ENCODE results near the gene ROBO3. TPM values are rescaled to one million over a fixed set of nuclear protein-coding genes. Genes with fewer than 3 reads are reported as not detected.

The ROBO3 gene
- total RNA-seq, 1 experiment from 2014 or later: 6.2 TPM

- Histone ChIP-seq H3K4me3 (ENCODE audit: low read depth, low read length) (no peak overlapping the region), H3K36me3 (ENCODE audit: control insufficient read depth, insufficient read depth, low read length) (no peaks in the 10 kb centered on the region), H3K9me3 (no peaks in the 10 kb centered on the region), H3K27me3 (replicated peaks; ENCODE audit: control insufficient read depth, insufficient read depth, low read length) (peaks cover 6% of the 10 kb centered on the region), H3K4me1 (no peaks in the 10 kb centered on the region)
- peak in 1 of 2 experiments; percentile 39 for DNase-seq
- POLR2A ChIA-PET: no interaction called here
- Mint-ChIP-seq H3K27ac (ENCODE audit: unreplicated experiment) (no peak overlapping the region), H3K4me1 (ENCODE audit: low read depth, unreplicated experiment) (no peaks in the 10 kb centered on the region), H3K36me3 (ENCODE audit: insufficient read depth, unreplicated experiment) (no peaks in the 10 kb centered on the region), H3K27me3 (ENCODE audit: insufficient read depth, unreplicated experiment) (peaks cover 13% of the 10 kb centered on the region), H3K4me3 (ENCODE audit: unreplicated experiment) (no peak overlapping the region), H3K9me3 (ENCODE audit: unreplicated experiment) (no peaks in the 10 kb centered on the region)
- no TSS peak for BruUV-seq (replicated peaks)
- CTCF ChIA-PET: no interaction called here
- intact Hi-C loops (cut with micrococcal nuclease; ENCODE audit: unreplicated experiment): no loop called here
- TF ChIP-seq CTCF (IDR thresholded peaks at IDR 0.05; ENCODE audit: insufficient read depth in 1 of 2, low read depth in 1 of 2, low read length in 1 of 2, severe bottlenecking in 1 of 2, unreplicated experiment in 1 of 2): peak in 1 of 2 experiments; percentile 49
Measured at GRCh38 chr11:124899383-124900145, 34.3 kb downstream of the ROBO3 start.

GRCh38 chr11:124900464-124900863 is 35.2 kb downstream of the ROBO3 start:
- Histone ChIP-seq H3K4me3 (ENCODE audit: low read depth, low read length) (no peak overlapping the region), H3K9me3 (no peaks in the 10 kb centered on the region), H3K4me1 (no peaks in the 10 kb centered on the region), H3K36me3 (ENCODE audit: control insufficient read depth, insufficient read depth, low read length) (no peaks in the 10 kb centered on the region), H3K27me3 (replicated peaks; ENCODE audit: control insufficient read depth, insufficient read depth, low read length) (peaks cover 6% of the 10 kb centered on the region)
- Mint-ChIP-seq H3K36me3 (ENCODE audit: insufficient read depth, unreplicated experiment) (no peaks in the 10 kb centered on the region), H3K27me3 (ENCODE audit: insufficient read depth, unreplicated experiment) (peaks cover 13% of the 10 kb centered on the region), H3K4me3 (ENCODE audit: unreplicated experiment) (no peak overlapping the region), H3K9me3 (ENCODE audit: unreplicated experiment) (peaks cover 4% of the 10 kb centered on the region), H3K27ac (ENCODE audit: unreplicated experiment) (no peak overlapping the region), H3K4me1 (ENCODE audit: low read depth, unreplicated experiment) (no peaks in the 10 kb centered on the region)
- peak in 1 of 2 experiments; percentile 34 for DNase-seq
- intact Hi-C loops (cut with micrococcal nuclease; ENCODE audit: unreplicated experiment): no loop called here
- no peak for TF ChIP-seq CTCF (IDR thresholded peaks at IDR 0.05; ENCODE audit: insufficient read depth in 1 of 2, low read depth in 1 of 2, low read length in 1 of 2, severe bottlenecking in 1 of 2, unreplicated experiment in 1 of 2)
- POLR2A ChIA-PET: no interaction called here
- CTCF ChIA-PET: no interaction called here
- BruUV-seq (replicated peaks): no TSS peak

GRCh38 chr11:124902616-124903015 is 37.4 kb downstream of the ROBO3 start:
- no TSS peak for BruUV-seq (replicated peaks)

More at GRCh38 chr11:124902616-124903015, 37.4 kb downstream of the ROBO3 start:
- no peak for TF ChIP-seq CTCF (IDR thresholded peaks at IDR 0.05; ENCODE audit: insufficient read depth in 1 of 2, low read depth in 1 of 2, low read length in 1 of 2, severe bottlenecking in 1 of 2, unreplicated experiment in 1 of 2)
- Histone ChIP-seq H3K4me1 (no peaks in the 10 kb centered on the region), H3K4me3 (ENCODE audit: low read depth, low read length) (no peak overlapping the region), H3K9me3 (no peaks in the 10 kb centered on the region), H3K27me3 (replicated peaks; ENCODE audit: control insufficient read depth, insufficient read depth, low read length) (peaks cover 5% of the 10 kb centered on the region), H3K36me3 (ENCODE audit: control insufficient read depth, insufficient read depth, low read length) (no peaks in the 10 kb centered on the region)
- Mint-ChIP-seq H3K27ac (ENCODE audit: unreplicated experiment) (no peak overlapping the region), H3K4me1 (ENCODE audit: low read depth, unreplicated experiment) (no peaks in the 10 kb centered on the region), H3K4me3 (ENCODE audit: unreplicated experiment) (no peak overlapping the region), H3K9me3 (ENCODE audit: unreplicated experiment) (peaks cover 16% of the 10 kb centered on the region), H3K36me3 (ENCODE audit: insufficient read depth, unreplicated experiment) (no peaks in the 10 kb centered on the region), H3K27me3 (ENCODE audit: insufficient read depth, unreplicated experiment) (peaks cover 13% of the 10 kb centered on the region)
- DNase-seq: no peak
- intact Hi-C loops (cut with micrococcal nuclease; ENCODE audit: unreplicated experiment): no loop called here
- CTCF ChIA-PET: no interaction called here
- POLR2A ChIA-PET: no interaction called here
